K562 (cell line): Measurements from ENCODE around the gene CELA3B. TPM values are rescaled to one million over a fixed set of nuclear protein-coding genes. Genes with fewer than 3 reads are reported as not detected.

Experiments
- EHMT2 ChIP-seq: fragments of 450-650 bp; IDR thresholded peaks from 2 replicates; pipeline ENCODE4 v1.6.1; 2018; ENCODE audit warnings: antibody characterized with exemption
- ERF ChIP-seq: fragments of 450-650 bp; formaldehyde crosslinking; IDR thresholded peaks from 2 replicates; pipeline ENCODE4 v1.4.0; 2020; ENCODE audit warnings: mild to moderate bottlenecking, mixed read lengths
- KAT7 ChIP-seq: sonication (generic); formaldehyde crosslinking; IDR thresholded peaks from 2 replicates; pipeline ENCODE4 v1.8.0; 2022; ENCODE audit warnings: missing genetic modification reagents, mild to moderate bottlenecking, borderline replicate concordance
- NUFIP1 ChIP-seq: fragments of 450-650 bp; IDR thresholded peaks from 2 replicates; pipeline ENCODE4 v1.6.1; 2018; ENCODE audit not compliant: partially characterized antibody
- RBBP5 ChIP-seq: fragments of 200-600 bp; sonication (generic); IDR thresholded peaks from 2 replicates; pipeline ENCODE4 v1.6.1; 2012; ENCODE audit warnings: borderline replicate concordance, mild to moderate bottlenecking, low read length, control low read depth, inconsistent platforms; ENCODE audit not compliant: insufficient read depth, poor library complexity, severe bottlenecking
- RBFOX2 ChIP-seq: fragments of 200-400 bp; formaldehyde crosslinking; IDR thresholded peaks from 2 replicates; pipeline ENCODE4 v1.6.1; 2017; ENCODE audit warnings: low read depth, mild to moderate bottlenecking, low read length, moderate library complexity
- ZNF23 ChIP-seq: fragments of 250-450 bp; sonication (Bioruptor Pico); IDR thresholded peaks from 2 replicates; pipeline ENCODE4 v1.4.0; 2020; ENCODE audit warnings: mild to moderate bottlenecking
- ZNF274 ChIP-seq: IDR thresholded peaks from 2 replicates; pipeline ENCODE4 v1.6.1; 2011; ENCODE audit warnings: low read depth, mild to moderate bottlenecking, low read length, moderate library complexity, borderline replicate concordance
- ZNF311 ChIP-seq: fragments of 250-450 bp; sonication (Bioruptor Pico); IDR thresholded peaks from 2 replicates; pipeline ENCODE4 v1.4.0; 2020; ENCODE audit warnings: mild to moderate bottlenecking, moderate library complexity
- polyA plus RNA-seq, 8 experiments: library from polyadenylated mRNA; depleted of rRNA in 4 of 8; stranded (reverse) in 5 of 8; unstranded in 3 of 8; fragments of >200 nt; fragmentation: Nextera tagmentation in 2 of 8; fragmentation: Illumina TruSeq in 1 of 8; extraction: Ambion mirVana in 2 of 8; extraction: Trizol in 1 of 8; gene quantifications; 2 replicates each; pipeline versions ENCODE4 v1.2.1 to v1.2.3, GENCODE V29; 2011 to 2014; ENCODE audit warnings: inconsistent platforms in 1 of 8, missing spikeins in 1 of 8
- total RNA-seq, 7 experiments: library from RNA; depleted of rRNA in 6 of 7; stranded (reverse); fragments of >200 nt in 6 of 7; fragmentation: Illumina TruSeq in 2 of 7; extraction: Trizol in 2 of 7; gene quantifications; 2 replicates each; pipeline versions ENCODE4 v1.2.1 to v1.2.3, GENCODE V29; 2011 to 2021; ENCODE audit warnings: low replicate concordance in 1 of 7
- TF ChIP-seq, protein P1 (sequence below): fragments of 250-450 bp; sonication (Bioruptor Pico); IDR thresholded peaks from 2 replicates; pipeline ENCODE4 v1.9.0; 2021; ENCODE audit warnings: mild to moderate bottlenecking
- TF ChIP-seq, protein P2 (sequence below): fragments of 450-650 bp; IDR thresholded peaks from 2 replicates; pipeline ENCODE4 v1.6.1; 2016; ENCODE audit warnings: missing biosample characterization, missing genetic modification characterization
- TF ChIP-seq, protein P3 (sequence below): IDR thresholded peaks from 3 replicates; pipeline ENCODE4 v1.6.1; 2011; ENCODE audit warnings: borderline replicate concordance, mild to moderate bottlenecking, moderate library complexity; ENCODE audit not compliant: insufficient read length; ENCODE audit errors: extremely low read depth
- TF ChIP-seq, protein P4 (sequence below): fragments of 250-450 bp; sonication (Bioruptor Pico); IDR thresholded peaks from 2 replicates; pipeline ENCODE4 v1.8.0; 2021; ENCODE audit warnings: mild to moderate bottlenecking, moderate library complexity
- TF ChIP-seq, protein P5 (sequence below): fragments of 250-450 bp; sonication (Bioruptor Pico); IDR thresholded peaks from 2 replicates; pipeline ENCODE4 v1.4.0; 2020; ENCODE audit warnings: mild to moderate bottlenecking, moderate library complexity, borderline replicate concordance

CELA3B gene
- total and polyA plus RNA-seq, 9 of the 15 experiments (the other 6 are each of a cell fraction or from before 2014, with no cell fraction given), result 3.1 TPM; not detected in 8

DNA sequence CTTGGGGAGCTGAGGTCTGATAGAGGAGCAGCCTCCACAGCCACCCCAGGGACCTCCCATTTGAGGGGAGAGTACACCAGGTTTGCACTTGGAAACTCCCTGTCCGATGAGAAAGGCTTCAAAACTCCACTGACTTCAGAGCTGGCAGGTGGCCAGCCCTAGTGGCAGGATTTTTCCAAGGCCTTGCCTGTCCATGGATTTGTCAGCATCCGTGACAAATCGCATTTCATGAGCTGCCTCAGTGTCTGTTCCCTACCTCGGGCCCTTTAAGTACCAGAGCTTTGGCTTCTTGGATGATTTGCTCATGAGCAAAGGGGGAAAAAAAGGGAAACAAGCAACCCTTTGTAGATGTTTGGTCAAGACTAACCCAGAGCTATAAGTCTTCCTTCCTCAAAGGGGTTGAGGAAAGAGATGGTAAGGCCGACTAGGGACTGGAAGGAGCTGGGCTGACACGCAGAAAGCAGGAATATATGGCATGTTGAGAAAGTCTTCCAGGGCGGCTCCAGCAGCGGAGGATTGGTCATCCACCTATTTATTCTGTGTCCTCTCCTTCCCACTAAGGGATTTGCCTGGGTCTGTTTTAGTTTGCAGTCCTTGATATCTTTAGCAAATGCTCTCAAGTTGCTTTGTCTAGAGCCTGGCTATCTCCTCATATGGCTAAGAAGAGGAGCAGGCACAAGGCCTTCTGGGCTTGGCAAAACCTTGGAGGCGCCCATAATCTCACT is 37.0 kb upstream of the CELA3B start (continued):
- TF ChIP-seq, protein P1, sequence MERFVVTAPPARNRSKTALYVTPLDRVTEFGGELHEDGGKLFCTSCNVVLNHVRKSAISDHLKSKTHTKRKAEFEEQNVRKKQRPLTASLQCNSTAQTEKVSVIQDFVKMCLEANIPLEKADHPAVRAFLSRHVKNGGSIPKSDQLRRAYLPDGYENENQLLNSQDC (CRISPR knock-in tag), result no peak
- TF ChIP-seq ZNF311 (CRISPR knock-in tag), result no peak
- no peak for TF ChIP-seq ERF (CRISPR knock-in tag)
- TF ChIP-seq KAT7 (CRISPR knock-in tag), result 0 out of 2 replicates have a peak, but pooled peaks have one; percentile 28
- TF ChIP-seq ZNF274, result no peak
- no peak for TF ChIP-seq ZNF23
- TF ChIP-seq, protein P2, sequence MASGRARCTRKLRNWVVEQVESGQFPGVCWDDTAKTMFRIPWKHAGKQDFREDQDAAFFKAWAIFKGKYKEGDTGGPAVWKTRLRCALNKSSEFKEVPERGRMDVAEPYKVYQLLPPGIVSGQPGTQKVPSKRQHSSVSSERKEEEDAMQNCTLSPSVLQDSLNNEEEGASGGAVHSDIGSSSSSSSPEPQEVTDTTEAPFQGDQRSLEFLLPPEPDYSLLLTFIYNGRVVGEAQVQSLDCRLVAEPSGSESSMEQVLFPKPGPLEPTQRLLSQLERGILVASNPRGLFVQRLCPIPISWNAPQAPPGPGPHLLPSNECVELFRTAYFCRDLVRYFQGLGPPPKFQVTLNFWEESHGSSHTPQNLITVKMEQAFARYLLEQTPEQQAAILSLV (tag), result no peak
- TF ChIP-seq, protein P3, sequence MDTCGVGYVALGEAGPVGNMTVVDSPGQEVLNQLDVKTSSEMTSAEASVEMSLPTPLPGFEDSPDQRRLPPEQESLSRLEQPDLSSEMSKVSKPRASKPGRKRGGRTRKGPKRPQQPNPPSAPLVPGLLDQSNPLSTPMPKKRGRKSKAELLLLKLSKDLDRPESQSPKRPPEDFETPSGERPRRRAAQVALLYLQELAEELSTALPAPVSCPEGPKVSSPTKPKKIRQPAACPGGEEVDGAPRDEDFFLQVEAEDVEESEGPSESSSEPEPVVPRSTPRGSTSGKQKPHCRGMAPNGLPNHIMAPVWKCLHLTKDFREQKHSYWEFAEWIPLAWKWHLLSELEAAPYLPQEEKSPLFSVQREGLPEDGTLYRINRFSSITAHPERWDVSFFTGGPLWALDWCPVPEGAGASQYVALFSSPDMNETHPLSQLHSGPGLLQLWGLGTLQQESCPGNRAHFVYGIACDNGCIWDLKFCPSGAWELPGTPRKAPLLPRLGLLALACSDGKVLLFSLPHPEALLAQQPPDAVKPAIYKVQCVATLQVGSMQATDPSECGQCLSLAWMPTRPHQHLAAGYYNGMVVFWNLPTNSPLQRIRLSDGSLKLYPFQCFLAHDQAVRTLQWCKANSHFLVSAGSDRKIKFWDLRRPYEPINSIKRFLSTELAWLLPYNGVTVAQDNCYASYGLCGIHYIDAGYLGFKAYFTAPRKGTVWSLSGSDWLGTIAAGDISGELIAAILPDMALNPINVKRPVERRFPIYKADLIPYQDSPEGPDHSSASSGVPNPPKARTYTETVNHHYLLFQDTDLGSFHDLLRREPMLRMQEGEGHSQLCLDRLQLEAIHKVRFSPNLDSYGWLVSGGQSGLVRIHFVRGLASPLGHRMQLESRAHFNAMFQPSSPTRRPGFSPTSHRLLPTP, result no peak
- no peak for TF ChIP-seq NUFIP1
- TF ChIP-seq, protein P4, sequence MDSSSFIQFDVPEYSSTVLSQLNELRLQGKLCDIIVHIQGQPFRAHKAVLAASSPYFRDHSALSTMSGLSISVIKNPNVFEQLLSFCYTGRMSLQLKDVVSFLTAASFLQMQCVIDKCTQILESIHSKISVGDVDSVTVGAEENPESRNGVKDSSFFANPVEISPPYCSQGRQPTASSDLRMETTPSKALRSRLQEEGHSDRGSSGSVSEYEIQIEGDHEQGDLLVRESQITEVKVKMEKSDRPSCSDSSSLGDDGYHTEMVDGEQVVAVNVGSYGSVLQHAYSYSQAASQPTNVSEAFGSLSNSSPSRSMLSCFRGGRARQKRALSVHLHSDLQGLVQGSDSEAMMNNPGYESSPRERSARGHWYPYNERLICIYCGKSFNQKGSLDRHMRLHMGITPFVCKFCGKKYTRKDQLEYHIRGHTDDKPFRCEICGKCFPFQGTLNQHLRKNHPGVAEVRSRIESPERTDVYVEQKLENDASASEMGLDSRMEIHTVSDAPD, result no peak
- TF ChIP-seq RBFOX2, result no peak
- TF ChIP-seq, protein P5, sequence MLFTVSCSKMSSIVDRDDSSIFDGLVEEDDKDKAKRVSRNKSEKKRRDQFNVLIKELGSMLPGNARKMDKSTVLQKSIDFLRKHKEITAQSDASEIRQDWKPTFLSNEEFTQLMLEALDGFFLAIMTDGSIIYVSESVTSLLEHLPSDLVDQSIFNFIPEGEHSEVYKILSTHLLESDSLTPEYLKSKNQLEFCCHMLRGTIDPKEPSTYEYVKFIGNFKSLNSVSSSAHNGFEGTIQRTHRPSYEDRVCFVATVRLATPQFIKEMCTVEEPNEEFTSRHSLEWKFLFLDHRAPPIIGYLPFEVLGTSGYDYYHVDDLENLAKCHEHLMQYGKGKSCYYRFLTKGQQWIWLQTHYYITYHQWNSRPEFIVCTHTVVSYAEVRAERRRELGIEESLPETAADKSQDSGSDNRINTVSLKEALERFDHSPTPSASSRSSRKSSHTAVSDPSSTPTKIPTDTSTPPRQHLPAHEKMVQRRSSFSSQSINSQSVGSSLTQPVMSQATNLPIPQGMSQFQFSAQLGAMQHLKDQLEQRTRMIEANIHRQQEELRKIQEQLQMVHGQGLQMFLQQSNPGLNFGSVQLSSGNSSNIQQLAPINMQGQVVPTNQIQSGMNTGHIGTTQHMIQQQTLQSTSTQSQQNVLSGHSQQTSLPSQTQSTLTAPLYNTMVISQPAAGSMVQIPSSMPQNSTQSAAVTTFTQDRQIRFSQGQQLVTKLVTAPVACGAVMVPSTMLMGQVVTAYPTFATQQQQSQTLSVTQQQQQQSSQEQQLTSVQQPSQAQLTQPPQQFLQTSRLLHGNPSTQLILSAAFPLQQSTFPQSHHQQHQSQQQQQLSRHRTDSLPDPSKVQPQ (CRISPR knock-in tag), result no peak
- TF ChIP-seq EHMT2, result no peak
- peak; percentile 6 for TF ChIP-seq RBBP5
